CD4-positive, alpha-beta T cell treated with Interleukin-10 for 1 hour (primary cell): ENCODE data around the gene ZNF644.
"Not testable (repeated sequence)": the region's sequence is repeated elsewhere in the genome, so short reads cannot be mapped to it uniquely, and the experiment has no call there.

Experiments used
- DNase-seq: peaks from one replicate; pipeline ENCODE4 v3.0.0-alpha.2; 2020

Gene ZNF644

GRCh38 chr1:91021686-91022517 is at the start of gene ZNF644:
Gene ZNF644 (minus strand): TSS chr1:91022035. CDS start chr1:90982353, 39,682 bp downstream.
- DNase-seq, result peak; percentile 95

DNA sequence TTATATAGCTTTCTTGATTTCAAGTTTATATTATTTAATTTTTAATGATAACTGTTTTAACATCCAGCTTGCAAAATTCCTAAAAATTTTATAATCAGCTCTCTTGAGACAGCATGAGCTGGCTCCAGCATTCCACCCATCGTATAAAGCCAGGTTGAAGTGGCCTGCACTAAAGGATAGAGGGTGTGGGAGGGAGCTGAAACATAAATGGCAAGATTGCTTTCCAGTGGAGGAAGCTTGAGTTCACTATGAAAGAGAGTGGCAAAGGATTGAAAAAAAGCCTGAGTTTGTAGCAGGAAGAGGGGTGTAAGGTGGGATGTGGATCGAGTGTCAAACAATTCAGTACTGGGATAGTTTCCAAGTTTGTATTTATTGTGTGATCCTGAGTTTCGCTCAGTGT is 48.5 kb upstream of the ZNF644 start:
- DNase-seq, result no peak

DNA sequence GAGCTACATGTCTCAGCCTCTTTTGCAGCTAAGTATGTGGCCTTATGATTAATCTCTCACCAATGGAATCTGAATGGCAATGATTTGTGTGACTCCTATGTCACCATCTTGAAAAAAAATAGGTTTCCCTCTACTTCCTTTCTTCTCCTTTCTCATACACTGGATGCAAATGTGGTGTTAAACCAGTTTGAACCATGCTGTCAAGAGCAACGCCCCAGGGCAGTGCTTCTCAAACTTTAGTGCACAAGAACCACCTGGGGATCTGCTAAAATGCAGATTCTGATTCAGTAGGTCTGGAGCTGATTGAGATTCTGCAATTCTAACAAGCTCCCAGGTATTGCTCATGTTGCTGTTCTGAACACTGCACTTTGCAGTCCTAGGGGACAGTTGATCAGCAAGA is 44.7 kb upstream of the ZNF644 start:
- DNase-seq, result no peak

- DNase-seq, result no peak
Measured at GRCh38 chr1:91065337-91065736, 43.5 kb upstream of the ZNF644 start.

GRCh38 chr1:91063403-91063802 is 41.6 kb upstream of the ZNF644 start:
- DNase-seq, result not testable (repeated sequence)

GRCh38 chr1:91059157-91059556 is 37.3 kb upstream of the ZNF644 start:
- DNase-seq, result no peak

GRCh38 chr1:91057784-91058183 is 35.9 kb upstream of the ZNF644 start:
- DNase-seq, result no peak

DNA sequence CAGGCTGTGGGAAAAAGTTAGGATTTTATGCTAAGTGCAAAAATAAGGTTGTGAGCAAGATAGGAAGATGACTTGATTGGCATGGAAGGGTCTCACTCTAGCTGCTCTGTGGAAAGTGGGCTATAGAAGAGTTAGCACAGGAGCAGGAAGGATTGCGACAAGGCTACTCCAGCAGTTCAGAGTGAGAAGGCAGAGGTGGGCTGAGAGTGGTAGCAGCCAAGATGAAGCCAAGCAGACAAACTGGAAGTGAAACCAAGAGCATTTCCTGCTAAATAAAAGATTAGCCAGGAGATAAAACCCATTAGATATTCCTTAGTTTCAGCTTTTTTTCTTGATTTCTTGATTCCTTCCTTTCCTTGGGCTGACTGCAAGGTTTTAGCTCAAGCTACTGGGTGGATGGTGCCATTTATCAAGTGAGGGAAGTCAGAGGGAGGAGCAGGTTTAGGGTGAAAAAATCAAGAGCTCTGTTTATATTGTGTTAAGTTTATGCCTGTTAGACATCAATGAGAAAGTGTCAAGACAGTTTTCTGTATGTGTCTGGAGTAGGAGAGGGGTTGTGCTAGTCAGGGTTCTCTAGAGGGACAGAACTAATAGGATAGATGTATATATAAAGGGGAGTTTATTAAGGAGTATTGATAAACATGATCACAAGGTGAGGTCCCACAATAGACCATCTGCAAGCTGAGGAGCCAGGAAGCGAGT is 33.1 kb upstream of the ZNF644 start:
- no peak for DNase-seq

DNA sequence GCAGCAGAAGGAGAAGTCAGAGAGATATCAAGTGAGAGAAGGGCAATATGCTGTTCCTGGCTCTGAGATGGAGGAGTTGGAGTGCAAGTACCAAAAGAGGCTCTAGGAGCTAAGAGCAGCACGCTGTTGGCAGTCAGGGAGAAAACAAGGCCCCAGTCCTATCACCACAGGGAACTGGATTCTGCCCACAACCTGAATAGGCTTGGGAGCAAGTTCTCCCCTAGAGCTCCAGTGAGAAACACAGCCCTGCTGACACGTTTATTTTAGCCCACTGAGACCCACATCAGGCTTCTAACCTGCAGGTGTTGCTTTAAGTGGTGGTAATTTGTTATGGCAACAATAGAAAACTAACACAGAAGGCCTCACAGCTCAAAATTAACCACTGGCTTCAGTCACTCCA is 31.8 kb upstream of the ZNF644 start:
- no peak for DNase-seq

DNA sequence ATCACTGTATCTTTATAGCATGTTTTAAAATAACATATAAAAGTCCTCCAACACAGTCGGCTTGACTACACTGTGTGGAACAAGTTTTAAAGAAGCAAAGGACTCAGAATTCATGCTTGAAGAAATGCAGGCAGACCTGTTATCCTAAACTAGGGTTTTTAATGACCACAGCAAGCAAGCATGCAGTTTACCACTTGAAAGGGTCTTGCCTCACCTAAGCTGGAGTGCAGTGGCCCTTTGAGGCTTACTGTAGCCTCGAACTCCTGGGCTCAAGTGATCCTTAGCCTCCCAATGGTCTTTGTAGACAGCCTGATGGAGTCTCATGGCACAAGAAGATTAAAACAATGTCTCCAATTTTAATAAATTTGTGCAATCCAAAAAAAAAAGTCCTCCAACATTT is 27.7 kb upstream of the ZNF644 start:
- DNase-seq, result not testable (repeated sequence)

DNA sequence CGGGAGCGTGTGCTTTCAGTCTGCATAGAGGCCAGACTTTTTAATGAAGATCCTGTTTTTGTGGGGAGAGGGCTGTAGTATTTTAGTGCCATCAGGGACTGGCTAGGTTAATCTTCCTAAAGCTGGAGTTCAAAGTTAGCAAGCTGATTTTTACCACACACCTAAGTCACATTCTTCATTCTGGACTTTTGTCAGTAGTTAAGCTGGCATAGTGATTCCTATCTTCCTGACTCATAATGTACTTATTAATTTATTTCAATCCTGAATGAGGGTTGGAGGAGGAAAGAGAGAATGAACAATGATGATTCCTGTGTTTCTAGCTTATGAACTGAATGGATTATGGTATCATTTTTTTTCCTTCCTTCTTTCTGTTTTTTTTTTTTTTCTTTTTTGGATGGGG is 24.9 kb upstream of the ZNF644 start:
- no peak for DNase-seq

DNA sequence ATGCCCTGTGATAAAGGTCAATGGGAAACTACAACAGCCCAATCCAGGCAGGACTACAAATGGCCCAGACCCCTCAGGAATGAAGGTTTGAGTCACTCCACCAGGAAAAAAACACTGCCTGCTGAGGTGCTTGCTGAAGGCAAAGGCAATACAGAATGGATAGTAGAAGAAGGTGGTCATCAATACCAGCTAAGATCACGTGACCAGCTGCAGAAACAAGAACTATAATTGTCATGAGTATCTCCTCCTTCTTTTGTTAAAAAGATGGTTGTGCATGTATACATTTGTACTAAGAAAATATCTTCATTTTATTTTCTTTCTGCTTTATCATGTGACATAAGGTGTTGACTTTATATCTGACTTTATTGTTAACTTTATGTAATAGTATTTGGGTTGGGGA is 23.4 kb upstream of the ZNF644 start:
- no peak for DNase-seq

GRCh38 chr1:91044776-91045175 is 22.9 kb upstream of the ZNF644 start:
- not testable (repeated sequence) for DNase-seq

- not testable (repeated sequence) for DNase-seq
Measured at GRCh38 chr1:91042372-91042771, 20.5 kb upstream of the ZNF644 start.

- DNase-seq, result no peak
Measured at GRCh38 chr1:91038582-91038981, 16.7 kb upstream of the ZNF644 start.

GRCh38 chr1:91036894-91037829 is 15.3 kb upstream of the ZNF644 start:
- DNase-seq, result no peak

DNA sequence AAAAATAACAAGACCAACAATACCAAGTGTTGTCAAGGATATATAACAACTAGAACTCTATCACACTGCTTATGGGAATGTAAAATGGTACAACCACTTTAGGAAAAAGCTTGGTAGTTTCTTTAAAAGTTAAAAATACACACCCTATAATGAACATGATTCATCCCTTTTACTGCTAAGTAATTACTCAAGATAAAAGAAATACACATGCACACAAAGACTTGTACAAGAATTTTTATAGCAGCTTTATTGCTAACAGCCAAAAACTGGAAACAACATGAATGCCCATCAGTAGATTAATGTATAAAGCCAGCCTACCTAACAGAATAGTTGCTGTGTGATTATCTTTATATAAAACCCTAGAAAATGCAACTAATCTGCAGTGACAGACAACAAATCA is 10.5 kb upstream of the ZNF644 start:
- no peak for DNase-seq

- DNase-seq, result no peak
Measured at GRCh38 chr1:91031081-91031480, 9.2 kb upstream of the ZNF644 start.

DNA sequence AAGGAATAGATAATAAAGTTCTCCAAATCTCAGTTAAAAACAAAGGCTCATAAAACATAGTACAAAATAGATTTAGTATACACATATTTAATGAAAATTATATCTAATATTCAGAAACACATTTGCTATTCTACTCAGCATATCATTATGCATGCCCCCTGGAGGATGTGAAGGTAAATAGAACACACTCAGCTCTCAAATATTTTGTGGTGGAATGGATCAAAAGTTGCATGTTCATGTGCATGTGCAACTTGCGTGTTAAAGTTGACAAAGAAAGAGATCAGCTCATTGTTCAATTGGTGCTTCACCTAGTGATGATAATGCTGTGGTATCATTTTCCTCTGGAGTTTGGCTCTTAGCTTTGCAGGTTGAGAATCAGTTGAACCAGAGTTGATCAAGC is 4.9 kb upstream of the ZNF644 start:
- peak; percentile 23 for DNase-seq

- no peak for DNase-seq
Measured at GRCh38 chr1:91026320-91026719, 4.5 kb upstream of the ZNF644 start.

DNA sequence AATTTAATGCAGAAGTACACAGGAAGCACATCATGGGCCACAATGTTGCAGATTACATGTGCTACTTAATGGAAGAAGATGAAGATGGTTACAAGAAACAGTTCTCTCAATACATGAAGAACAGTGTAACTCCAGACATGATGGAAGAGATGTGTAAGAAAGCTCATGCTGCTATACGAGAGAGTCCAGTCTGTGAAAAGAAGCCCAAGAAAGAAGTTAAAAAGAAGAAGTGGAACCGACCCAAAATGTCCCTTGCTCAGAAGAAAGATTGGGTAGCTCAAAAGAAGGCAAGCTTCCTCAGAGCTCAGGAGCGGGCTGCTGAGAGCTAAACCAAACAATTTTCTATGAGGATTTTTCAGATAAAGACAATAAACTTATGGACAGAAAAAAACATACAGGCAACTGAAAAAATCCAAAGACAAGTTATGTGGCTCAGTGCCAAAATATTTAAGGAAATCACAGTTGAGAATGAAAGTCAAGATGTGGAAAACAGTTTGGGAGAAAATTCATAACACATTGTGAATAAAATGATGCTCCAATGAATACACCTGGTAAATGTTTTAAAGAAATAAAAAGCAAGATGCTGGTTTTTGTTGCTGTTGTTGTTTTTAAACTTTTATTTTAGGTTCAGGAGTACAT is 2.8 kb upstream of the ZNF644 start:
- no peak for DNase-seq

GRCh38 chr1:91022518-91022929 is 689 bp upstream of the ZNF644 start:
- DNase-seq, result no peak
